ENCODE data around the gene SLFN5.

The SLFN5 gene

GRCh38 chr17:35312346-35312745 lies 69.5 kb downstream of the SLFN5 start:
- no peak overlapping the region for H3K4me3 ChIP-seq (ENCODE audit: control insufficient read depth, low read depth, low read length)
- no peak for DNase-seq (ENCODE audit: low read depth)
- TF ChIP-seq CTCF (conservative IDR thresholded peaks at IDR 0.05; ENCODE audit: control insufficient read depth, insufficient read depth, low read depth, low read length), result no peak

DNA sequence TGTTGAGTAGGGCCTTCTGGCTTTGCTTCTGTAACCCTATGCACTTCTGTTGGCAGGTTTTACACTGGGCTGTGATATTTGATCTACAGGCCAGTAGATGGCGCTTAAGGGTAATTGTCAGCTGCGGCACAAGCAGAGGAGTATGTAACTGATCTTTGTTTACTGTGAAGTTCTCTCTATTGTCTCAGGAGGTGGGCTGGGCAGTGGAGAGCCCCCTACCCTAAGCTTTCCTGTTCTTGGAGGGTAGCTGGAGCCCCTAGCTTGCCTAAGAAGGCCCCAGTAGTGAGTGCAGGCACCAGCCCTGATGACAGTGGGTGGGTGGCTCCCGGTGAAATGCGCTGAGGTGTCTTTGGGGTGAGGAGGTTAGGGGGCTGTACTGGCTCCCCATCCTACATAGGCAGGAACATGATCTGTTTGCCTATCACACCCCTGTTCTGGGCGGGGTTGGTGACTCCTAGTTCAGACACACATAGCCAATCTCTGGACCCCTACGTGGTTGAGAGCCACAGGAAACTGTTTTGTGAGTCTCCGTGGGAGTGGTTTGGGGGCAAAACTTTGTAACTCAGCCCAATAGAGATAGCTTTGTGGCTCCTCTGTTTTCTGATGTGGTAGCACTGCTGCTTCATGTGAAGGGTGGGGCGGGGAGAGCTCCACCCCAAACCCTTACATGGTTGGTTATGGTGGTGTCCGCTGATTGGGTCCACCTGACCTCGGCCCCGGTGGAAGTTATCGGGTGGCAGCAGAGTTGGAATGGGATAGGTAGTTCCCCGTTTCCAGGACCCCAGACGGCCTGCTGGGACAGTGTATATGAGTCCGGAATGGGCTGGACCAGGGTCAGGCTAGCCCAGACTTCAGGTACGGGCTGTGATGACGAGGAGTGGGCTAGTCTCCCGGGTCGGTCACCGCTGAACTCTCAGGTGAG lies 70.2 kb downstream of the SLFN5 start:
- no peak overlapping the region for H3K4me3 ChIP-seq (ENCODE audit: control insufficient read depth, low read depth, low read length)
- peak; percentile 80 for TF ChIP-seq CTCF (conservative IDR thresholded peaks at IDR 0.05; ENCODE audit: control insufficient read depth, insufficient read depth, low read depth, low read length)
- peak; percentile 76 for DNase-seq (ENCODE audit: low read depth)

DNA sequence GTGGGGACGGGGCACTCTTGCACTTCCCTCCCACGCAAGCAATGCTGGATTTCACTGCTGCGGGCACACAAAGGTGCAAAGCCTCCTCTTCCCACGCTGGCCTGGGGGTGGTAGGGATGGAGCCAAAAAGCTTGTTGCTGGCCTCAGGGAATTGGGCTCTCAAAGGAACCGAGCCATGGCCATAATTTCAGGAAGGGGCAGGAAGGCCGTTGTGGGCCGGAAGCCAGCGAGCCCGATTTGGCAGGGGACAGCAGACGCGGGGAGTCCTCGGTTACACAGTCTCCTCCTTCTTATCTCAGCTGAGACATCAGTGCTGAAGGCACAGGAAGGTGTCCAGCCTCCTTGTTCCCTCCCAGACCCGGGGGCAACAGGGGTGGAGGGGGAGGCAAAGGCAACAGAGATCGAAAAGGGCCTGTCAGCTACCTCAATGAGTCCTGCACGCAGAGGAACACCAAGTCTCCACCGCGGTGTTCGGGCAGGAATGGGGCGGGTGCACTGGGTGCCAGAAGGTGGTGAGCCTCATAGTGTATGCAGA lies 71.1 kb downstream of the SLFN5 start:
- DNase-seq (ENCODE audit: low read depth), result no peak
- H3K4me3 ChIP-seq (ENCODE audit: control insufficient read depth, low read depth, low read length), result no peak overlapping the region
- no peak for TF ChIP-seq CTCF (conservative IDR thresholded peaks at IDR 0.05; ENCODE audit: control insufficient read depth, insufficient read depth, low read depth, low read length)

- no peak overlapping the region for H3K4me3 ChIP-seq (ENCODE audit: control insufficient read depth, low read depth, low read length)
- TF ChIP-seq CTCF (conservative IDR thresholded peaks at IDR 0.05; ENCODE audit: control insufficient read depth, insufficient read depth, low read depth, low read length), result no peak
- peak; percentile 23 for DNase-seq (ENCODE audit: low read depth)
These were observed 71.7 kb downstream of the SLFN5 start for GRCh38 chr17:35314415-35315216.

DNA sequence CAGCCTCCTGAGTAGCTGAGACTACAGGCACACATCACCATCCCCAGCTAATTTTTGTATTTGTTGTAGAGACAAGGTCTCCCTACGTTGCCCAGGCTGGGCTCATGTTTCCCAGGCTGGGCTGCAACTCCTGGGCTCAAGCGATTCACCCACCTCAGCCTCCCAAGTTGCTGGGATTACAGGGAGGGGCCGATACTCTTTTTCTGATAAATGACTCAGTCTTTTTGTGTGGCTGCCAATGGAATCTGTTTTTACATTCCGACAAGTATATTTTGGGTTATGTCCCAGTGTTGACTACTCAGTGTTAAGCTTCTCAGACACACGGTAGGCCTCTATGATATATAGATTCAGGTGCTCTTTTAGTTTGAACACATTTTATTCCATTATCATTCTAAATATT lies 72.4 kb downstream of the SLFN5 start:
- H3K4me3 ChIP-seq (ENCODE audit: control insufficient read depth, low read depth, low read length), result no peak overlapping the region
- peak; percentile 95 for DNase-seq (ENCODE audit: low read depth)
- TF ChIP-seq CTCF (conservative IDR thresholded peaks at IDR 0.05; ENCODE audit: control insufficient read depth, insufficient read depth, low read depth, low read length), result no peak

DNA sequence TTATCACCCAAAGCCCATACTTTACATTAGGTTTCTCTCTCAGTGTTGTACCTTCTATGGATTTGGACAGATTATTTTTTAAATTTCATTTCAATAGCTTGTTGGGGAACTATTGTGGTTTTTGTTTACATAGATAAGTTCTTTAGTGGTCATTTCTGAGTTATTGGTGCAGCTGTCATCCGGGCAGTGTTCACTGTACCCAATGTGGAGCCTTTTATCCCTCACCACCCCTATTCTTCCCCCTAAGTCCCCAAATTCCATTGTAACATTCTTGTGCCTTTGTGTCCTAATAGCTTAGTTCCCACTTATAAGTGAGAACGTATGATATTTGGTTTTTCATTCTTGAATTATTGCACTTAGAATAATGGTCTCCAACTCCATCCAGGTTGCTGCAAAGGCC lies 73.1 kb downstream of the SLFN5 start:
- no peak overlapping the region for H3K4me3 ChIP-seq (ENCODE audit: control insufficient read depth, low read depth, low read length)
- no peak for DNase-seq (ENCODE audit: low read depth)
- no peak for TF ChIP-seq CTCF (conservative IDR thresholded peaks at IDR 0.05; ENCODE audit: control insufficient read depth, insufficient read depth, low read depth, low read length)
